Fibroblast of mammary gland (primary cell): Measurements from ENCODE around the gene PANX2.

Experiments
- DNase-seq: peaks from one replicate; pipeline ENCODE4 v3.0.0-alpha.2; 2010; ENCODE audit warnings: low read depth
- H3K4me3 ChIP-seq: 2 replicates; pipeline ENCODE4 v1.5.1; 2011; ENCODE audit warnings: low read depth, mild to moderate bottlenecking, low read length, moderate library complexity; ENCODE audit not compliant: control insufficient read depth
- CTCF ChIP-seq: conservative IDR thresholded peaks from 2 replicates; pipeline ENCODE4 v1.5.1; 2011; ENCODE audit warnings: low read depth, low read length, inconsistent platforms; ENCODE audit not compliant: control insufficient read depth, insufficient read depth

PANX2 gene

GRCh38 chr22:50194037-50194805, 23.7 kb downstream of the PANX2 start:
- DNase-seq, result no peak
- H3K4me3 ChIP-seq, result no peak overlapping the region
- TF ChIP-seq CTCF, result no peak

- no peak for DNase-seq
- TF ChIP-seq CTCF, result no peak
- H3K4me3 ChIP-seq, result no peak overlapping the region
Measured at GRCh38 chr22:50196256-50196655, 25.7 kb downstream of the PANX2 start.

- DNase-seq, result no peak
- H3K4me3 ChIP-seq, result no peak overlapping the region
- TF ChIP-seq CTCF, result no peak
Measured at GRCh38 chr22:50197000-50197800, 26.7 kb downstream of the PANX2 start.

GRCh38 chr22:50197856-50198623, 27.5 kb downstream of the PANX2 start:
- H3K4me3 ChIP-seq, result no peak overlapping the region
- TF ChIP-seq CTCF, result no peak
- DNase-seq, result no peak

GRCh38 chr22:50198624-50199017, 28.1 kb downstream of the PANX2 start:
- no peak overlapping the region for H3K4me3 ChIP-seq
- no peak for DNase-seq
- no peak for TF ChIP-seq CTCF

GRCh38 chr22:50199251-50199721, 28.8 kb downstream of the PANX2 start:
- DNase-seq, result no peak
- H3K4me3 ChIP-seq, result no peak overlapping the region
- TF ChIP-seq CTCF, result no peak
